Endodermal cell (in vitro differentiated cells): ENCODE data around the gene GCK. TPM values are rescaled to one million over a fixed set of nuclear protein-coding genes. Genes with fewer than 3 reads are reported as not detected.

Source experiments
- DNase-seq: peaks from one replicate; pipeline ENCODE4 v3.0.0-alpha.2; 2017
- H3K27ac ChIP-seq: 2 replicates; pipeline ENCODE4 v1.5.1; 2013; ENCODE audit warnings: mild to moderate bottlenecking, low read depth, low read length, moderate library complexity
- H3K27me3 ChIP-seq: 2 replicates; pipeline ENCODE4 v1.6.1; 2013; ENCODE audit warnings: mild to moderate bottlenecking, low read length, moderate library complexity; ENCODE audit not compliant: insufficient read depth, control insufficient read depth, poor library complexity, severe bottlenecking
- H3K36me3 ChIP-seq: 2 replicates; pipeline ENCODE4 v1.7.0; 2013; ENCODE audit warnings: mild to moderate bottlenecking, low read length, moderate library complexity; ENCODE audit not compliant: control insufficient read depth, insufficient read depth
- H3K4me1 ChIP-seq: one replicate; pipeline ENCODE4 v1.7.0; 2013; ENCODE audit warnings: low read length; ENCODE audit not compliant: control insufficient read depth, insufficient read depth
- H3K4me3 ChIP-seq: 2 replicates; pipeline ENCODE4 v1.5.1; 2013; ENCODE audit warnings: mild to moderate bottlenecking, low read length, moderate library complexity
- H3K9ac ChIP-seq: 2 replicates; pipeline ENCODE4 v1.6.1; 2013; ENCODE audit warnings: mild to moderate bottlenecking, low read length, moderate library complexity; ENCODE audit not compliant: poor library complexity, severe bottlenecking; ENCODE audit errors: extremely low read depth
- H3K9me3 ChIP-seq: 2 replicates; pipeline ENCODE4 v1.6.1; 2013; ENCODE audit warnings: mild to moderate bottlenecking, low read length, moderate library complexity; ENCODE audit not compliant: control insufficient read depth
- H3K27ac Mint-ChIP-seq: 2 replicates; pipeline ENCODE4 v1.8.0; 2020; ENCODE audit warnings: mixed read lengths
- H3K27me3 Mint-ChIP-seq: 2 replicates; pipeline ENCODE4 v1.8.0; 2021; ENCODE audit warnings: mild to moderate bottlenecking, mixed read lengths; ENCODE audit not compliant: insufficient read depth
- H3K36me3 Mint-ChIP-seq: 2 replicates; pipeline ENCODE4 v1.8.0; 2020; ENCODE audit warnings: low read depth, mixed read lengths
- H3K4me1 Mint-ChIP-seq: 2 replicates; pipeline ENCODE4 v1.8.0; 2020; ENCODE audit warnings: mixed read lengths
- H3K4me3 Mint-ChIP-seq: 2 replicates; pipeline ENCODE4 v1.8.0; 2020; ENCODE audit warnings: mild to moderate bottlenecking, moderate library complexity, mixed read lengths
- H3K9me3 Mint-ChIP-seq: 2 replicates; pipeline ENCODE4 v1.8.0; 2020; ENCODE audit warnings: mild to moderate bottlenecking, mixed read lengths
- CTCF ChIP-seq: fragments of 200-600 bp; sonication (generic); conservative IDR thresholded peaks from 2 replicates; pipeline ENCODE4 v1.5.0; 2021; ENCODE audit warnings: antibody characterized with exemption, mild to moderate bottlenecking
- WGBS, 2 experiments: methylation state at CpG; one replicate each; pipeline versions ENCODE4 v1.1.5 to v1.1.7; 2013; ENCODE audit warnings: missing lambda C conversion rate in 2 of 2, mixed read lengths in 1 of 2; ENCODE audit not compliant: insufficient coverage in 1 of 2, insufficient read length in 1 of 2; 5-methylcytosine and 5-hydroxymethylcytosine counted together
- total RNA-seq, 2 donors: library from RNA; stranded (reverse); fragmentation: NEBNext Ultra II Directional in 1 of 2; extraction: Animal tissue kit (Norgen Biotek cat#: 25700) in 1 of 2; gene quantifications; 2 replicates in 1 of 2; 3 replicates in 1 of 2; pipeline ENCODE4 v1.2.1, GENCODE V29; 2021

Gene GCK
- total RNA-seq, 2 donors from 2014 or later = 0.29 to 0.48 TPM

GRCh38 chr7:44230286-44230685 is 41.0 kb upstream of the GCK start:
- TF ChIP-seq CTCF = no peak
- H3K4me3 Mint-ChIP-seq = no peak overlapping the region
- 88 to 93% methylated on average over 7 of the region's 7 CpGs for WGBS, 2 experiments

GRCh38 chr7:44229546-44230105 is 40.4 kb upstream of the GCK start:
- H3K4me3 Mint-ChIP-seq = no peak overlapping the region
- no peaks in the 10 kb centered on the region for H3K9me3 Mint-ChIP-seq
- Histone ChIP-seq H3K27me3 (no peaks in the 10 kb centered on the region), H3K27ac (no peak overlapping the region), H3K4me3 (no peak overlapping the region), H3K9me3 (no peaks in the 10 kb centered on the region), H3K9ac (no peak overlapping the region), H3K36me3 (no peaks in the 10 kb centered on the region), H3K4me1 (no peaks in the 10 kb centered on the region)
- H3K4me1 Mint-ChIP-seq = no peaks in the 10 kb centered on the region
- H3K36me3 Mint-ChIP-seq = no peaks in the 10 kb centered on the region
- WGBS, 2 experiments = 87 to 93% methylated on average over 5 to 11 of the region's 11 CpGs
- TF ChIP-seq CTCF = no peak
- no peak overlapping the region for H3K27ac Mint-ChIP-seq
- H3K27me3 Mint-ChIP-seq = no peaks in the 10 kb centered on the region
- no peak for DNase-seq

More at GRCh38 chr7:44230286-44230685, 41.0 kb upstream of the GCK start:
- no peaks in the 10 kb centered on the region for H3K36me3 Mint-ChIP-seq
- no peak overlapping the region for H3K9ac ChIP-seq
- H3K27ac Mint-ChIP-seq = no peak overlapping the region
- no peaks in the 10 kb centered on the region for H3K9me3 Mint-ChIP-seq
- DNase-seq = no peak
- no peaks in the 10 kb centered on the region for H3K4me1 Mint-ChIP-seq
- no peaks in the 10 kb centered on the region for H3K9me3 ChIP-seq
- no peak overlapping the region for H3K4me3 ChIP-seq
- no peaks in the 10 kb centered on the region for H3K4me1 ChIP-seq
- H3K27ac ChIP-seq = no peak overlapping the region
- no peaks in the 10 kb centered on the region for H3K36me3 ChIP-seq
- H3K27me3 ChIP-seq = no peaks in the 10 kb centered on the region
- H3K27me3 Mint-ChIP-seq = no peaks in the 10 kb centered on the region

- Histone ChIP-seq H3K27ac (no peak overlapping the region), H3K9ac (no peak overlapping the region), H3K4me3 (no peak overlapping the region), H3K9me3 (no peaks in the 10 kb centered on the region), H3K27me3 (no peaks in the 10 kb centered on the region), H3K36me3 (no peaks in the 10 kb centered on the region), H3K4me1 (no peaks in the 10 kb centered on the region)
- H3K9me3 Mint-ChIP-seq = no peaks in the 10 kb centered on the region
- peaks cover 1% of the 10 kb centered on the region for H3K4me1 Mint-ChIP-seq
- no peak overlapping the region for H3K27ac Mint-ChIP-seq
- 90 to 91% methylated on average over 9 to 29 of the region's 29 CpGs for WGBS, 2 experiments
- no peak for TF ChIP-seq CTCF
- no peak for DNase-seq
- H3K27me3 Mint-ChIP-seq = no peaks in the 10 kb centered on the region
- H3K4me3 Mint-ChIP-seq = no peak overlapping the region
- no peaks in the 10 kb centered on the region for H3K36me3 Mint-ChIP-seq
Observed at GRCh38 chr7:44228571-44229350, 39.5 kb upstream of the GCK start.
